GM19468 (cell line): ENCODE data around the gene EME1.
"Not testable (repeated sequence)": the region's sequence is repeated elsewhere in the genome, so short reads cannot be mapped to it uniquely, and the experiment has no call there.

Experiments used
- ATAC-seq: cut with Tn5 transposase; IDR thresholded peaks from one replicate; pipeline ENCODE4 v1.9.1; 2021; ENCODE audit warnings: mild to moderate bottlenecking, moderate library complexity, moderate number of reproducible peaks; ENCODE audit not compliant: unreplicated experiment; ENCODE audit errors: extremely low read depth

Gene EME1

GRCh38 chr17:50386510-50386909, 13.5 kb downstream of the EME1 start:
- ATAC-seq, result no peak

- ATAC-seq, result no peak
These were observed 15.7 kb downstream of the EME1 start for GRCh38 chr17:50388728-50389127.

- no peak for ATAC-seq
These were observed 16.5 kb downstream of the EME1 start for GRCh38 chr17:50389534-50389933.

- ATAC-seq, result no peak
These were observed 19.6 kb downstream of the EME1 start for GRCh38 chr17:50392621-50393020.

- ATAC-seq, result no peak
These were observed 20.7 kb downstream of the EME1 start for GRCh38 chr17:50393700-50394099.

- ATAC-seq, result no peak
These were observed 21.7 kb downstream of the EME1 start for GRCh38 chr17:50394711-50395110.

- ATAC-seq, result no peak
These were observed 23.5 kb downstream of the EME1 start for GRCh38 chr17:50396261-50397110.

GRCh38 chr17:50397111-50397918, 24.3 kb downstream of the EME1 start, which contains the start of gene LRRC59:
Gene LRRC59, minus strand, starts transcription at chr17:50397523. Its CDS starts 206 bp downstream, at chr17:50397317.
- peak; percentile 89 for ATAC-seq

GRCh38 chr17:50397919-50398285, 24.9 kb downstream of the EME1 start:
- no peak for ATAC-seq

GRCh38 chr17:50398672-50399071, 25.6 kb downstream of the EME1 start:
- not testable (repeated sequence) for ATAC-seq

GRCh38 chr17:50399591-50399990, 26.6 kb downstream of the EME1 start:
- not testable (repeated sequence) for ATAC-seq

- ATAC-seq, result not testable (repeated sequence)
These were observed 32.3 kb downstream of the EME1 start for GRCh38 chr17:50405351-50405750.

- ATAC-seq, result no peak
These were observed 33.5 kb downstream of the EME1 start for GRCh38 chr17:50406578-50406977.

GRCh38 chr17:50407921-50408320, 34.9 kb downstream of the EME1 start:
- ATAC-seq, result no peak

GRCh38 chr17:50412188-50412732, 39.2 kb downstream of the EME1 start:
- ATAC-seq, result no peak

- no peak for ATAC-seq
These were observed 41.8 kb downstream of the EME1 start for GRCh38 chr17:50414808-50415207.

GRCh38 chr17:50419577-50419976, 46.5 kb downstream of the EME1 start:
- ATAC-seq, result not testable (repeated sequence)

- ATAC-seq, result no peak
These were observed 47.5 kb downstream of the EME1 start for GRCh38 chr17:50420419-50421112.

- no peak for ATAC-seq
These were observed 48.5 kb downstream of the EME1 start for GRCh38 chr17:50421308-50422051.

- no peak for ATAC-seq
These were observed 49.7 kb downstream of the EME1 start for GRCh38 chr17:50422738-50423137.
